GM12872 (cell line): ENCODE measurements around the gene KCNT2.

Experiments used
- TF ChIP-seq, protein P1 (sequence below): IDR thresholded peaks from 3 replicates; pipeline ENCODE4 v1.5.1; 2011; ENCODE audit warnings: low read depth, mild to moderate bottlenecking, low read length, moderate library complexity; ENCODE audit not compliant: insufficient read depth

Gene KCNT2

DNA sequence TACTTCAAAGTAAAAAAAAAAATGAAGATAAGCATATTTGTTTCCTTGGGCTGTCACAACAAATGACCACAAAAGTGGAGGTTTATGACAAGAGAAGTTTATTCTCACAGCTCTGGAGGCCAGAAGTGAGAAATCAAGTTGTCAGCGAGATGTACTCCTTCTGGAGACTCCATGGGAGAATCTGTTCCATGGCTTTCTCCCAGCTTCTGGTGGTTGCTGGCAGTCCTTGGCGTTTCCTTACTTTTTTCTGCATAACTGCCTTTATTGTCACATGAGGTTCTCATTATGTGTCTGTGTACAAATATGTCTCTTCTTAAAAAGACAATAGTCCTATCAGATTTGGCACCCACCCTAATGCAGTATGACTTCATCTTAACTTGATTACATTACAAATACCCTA is 398.3 kb downstream of the KCNT2 start:
- TF ChIP-seq, protein P1, sequence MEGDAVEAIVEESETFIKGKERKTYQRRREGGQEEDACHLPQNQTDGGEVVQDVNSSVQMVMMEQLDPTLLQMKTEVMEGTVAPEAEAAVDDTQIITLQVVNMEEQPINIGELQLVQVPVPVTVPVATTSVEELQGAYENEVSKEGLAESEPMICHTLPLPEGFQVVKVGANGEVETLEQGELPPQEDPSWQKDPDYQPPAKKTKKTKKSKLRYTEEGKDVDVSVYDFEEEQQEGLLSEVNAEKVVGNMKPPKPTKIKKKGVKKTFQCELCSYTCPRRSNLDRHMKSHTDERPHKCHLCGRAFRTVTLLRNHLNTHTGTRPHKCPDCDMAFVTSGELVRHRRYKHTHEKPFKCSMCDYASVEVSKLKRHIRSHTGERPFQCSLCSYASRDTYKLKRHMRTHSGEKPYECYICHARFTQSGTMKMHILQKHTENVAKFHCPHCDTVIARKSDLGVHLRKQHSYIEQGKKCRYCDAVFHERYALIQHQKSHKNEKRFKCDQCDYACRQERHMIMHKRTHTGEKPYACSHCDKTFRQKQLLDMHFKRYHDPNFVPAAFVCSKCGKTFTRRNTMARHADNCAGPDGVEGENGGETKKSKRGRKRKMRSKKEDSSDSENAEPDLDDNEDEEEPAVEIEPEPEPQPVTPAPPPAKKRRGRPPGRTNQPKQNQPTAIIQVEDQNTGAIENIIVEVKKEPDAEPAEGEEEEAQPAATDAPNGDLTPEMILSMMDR: no peak

DNA sequence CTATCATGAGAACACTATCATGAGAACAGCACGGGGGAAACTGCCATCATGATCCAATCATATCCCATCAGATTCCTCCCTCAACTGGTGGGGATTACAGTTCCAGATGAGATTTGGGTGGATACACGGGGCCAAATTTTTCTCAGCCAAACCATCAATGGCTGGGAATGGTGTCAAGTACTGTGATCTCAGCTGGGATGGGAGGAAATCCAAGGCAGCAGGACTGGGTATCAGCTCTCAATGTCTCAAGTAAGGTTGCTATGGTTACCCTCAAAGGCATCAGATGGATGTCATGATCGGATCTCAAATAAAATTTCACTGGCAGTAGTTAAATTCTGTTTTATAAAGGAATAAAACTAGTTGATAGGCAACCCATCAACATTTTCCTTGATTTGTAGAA is 399.0 kb downstream of the KCNT2 start:
- TF ChIP-seq, protein P1: no peak

DNA sequence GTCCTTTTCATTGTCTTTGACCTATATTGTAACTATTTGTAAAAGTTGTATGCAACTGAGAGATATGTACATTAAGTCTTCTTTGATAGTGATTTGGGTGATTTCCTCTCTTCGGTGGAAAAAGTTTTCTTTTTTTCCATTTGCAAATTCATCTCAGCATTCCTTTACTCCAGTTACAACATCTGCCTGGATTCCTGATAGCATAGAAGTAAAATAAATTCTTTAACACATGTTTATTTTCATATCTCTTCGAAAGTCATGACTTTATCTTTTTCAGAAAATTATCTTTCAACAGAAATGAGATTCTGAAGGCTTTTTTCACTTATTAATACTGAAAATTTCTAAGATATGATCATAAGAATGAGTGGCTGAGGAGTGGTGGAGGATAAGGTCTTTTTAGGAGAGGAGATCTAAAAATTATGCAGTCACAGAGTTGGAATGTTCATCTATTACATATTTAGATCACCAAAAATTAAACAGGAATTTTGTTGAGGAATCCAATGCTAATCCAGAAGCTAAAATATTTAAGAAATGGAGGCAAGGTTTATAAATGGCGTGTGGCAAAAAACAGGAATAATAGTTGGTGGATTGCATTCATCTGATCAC is 400.5 kb downstream of the KCNT2 start:
- TF ChIP-seq, protein P1: no peak

DNA sequence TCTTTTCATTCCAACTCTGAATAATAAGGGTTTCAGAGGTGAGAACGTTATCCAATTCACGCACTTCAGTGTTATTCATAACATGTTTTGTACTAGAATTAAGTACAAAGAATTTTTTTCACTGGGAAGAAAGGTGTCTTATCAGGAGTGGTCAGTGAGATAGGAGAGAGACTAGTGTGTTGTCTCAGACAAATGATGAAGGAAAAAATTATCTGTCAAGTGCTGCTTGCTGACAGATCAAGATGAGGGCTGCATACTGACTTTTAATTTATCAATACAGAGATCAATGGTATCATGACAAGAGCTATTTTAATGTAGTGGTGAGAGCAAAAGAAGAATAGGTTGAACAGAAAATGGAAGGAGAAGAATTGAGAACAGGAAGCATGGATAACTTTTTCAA is 402.4 kb downstream of the KCNT2 start:
- TF ChIP-seq, protein P1: no peak

DNA sequence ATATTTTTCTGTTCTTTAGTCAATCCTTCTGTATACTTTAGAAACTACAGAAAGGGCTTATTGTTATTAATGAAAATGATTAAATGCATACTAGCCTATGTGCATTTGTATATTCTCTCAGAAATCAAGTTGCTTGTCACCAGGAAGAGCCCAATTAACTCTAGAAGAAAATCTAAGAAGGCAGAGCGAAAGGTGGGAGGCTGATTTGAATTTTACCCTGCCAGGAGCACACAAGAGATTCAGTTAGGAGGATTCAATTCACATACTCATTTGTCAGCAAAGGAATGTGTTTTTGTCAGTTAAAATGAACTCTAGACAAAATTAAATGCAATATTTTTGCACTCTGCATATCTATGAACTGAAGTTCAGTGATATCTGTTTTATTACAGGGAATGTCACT is 411.8 kb downstream of the KCNT2 start:
- TF ChIP-seq, protein P1: no peak

DNA sequence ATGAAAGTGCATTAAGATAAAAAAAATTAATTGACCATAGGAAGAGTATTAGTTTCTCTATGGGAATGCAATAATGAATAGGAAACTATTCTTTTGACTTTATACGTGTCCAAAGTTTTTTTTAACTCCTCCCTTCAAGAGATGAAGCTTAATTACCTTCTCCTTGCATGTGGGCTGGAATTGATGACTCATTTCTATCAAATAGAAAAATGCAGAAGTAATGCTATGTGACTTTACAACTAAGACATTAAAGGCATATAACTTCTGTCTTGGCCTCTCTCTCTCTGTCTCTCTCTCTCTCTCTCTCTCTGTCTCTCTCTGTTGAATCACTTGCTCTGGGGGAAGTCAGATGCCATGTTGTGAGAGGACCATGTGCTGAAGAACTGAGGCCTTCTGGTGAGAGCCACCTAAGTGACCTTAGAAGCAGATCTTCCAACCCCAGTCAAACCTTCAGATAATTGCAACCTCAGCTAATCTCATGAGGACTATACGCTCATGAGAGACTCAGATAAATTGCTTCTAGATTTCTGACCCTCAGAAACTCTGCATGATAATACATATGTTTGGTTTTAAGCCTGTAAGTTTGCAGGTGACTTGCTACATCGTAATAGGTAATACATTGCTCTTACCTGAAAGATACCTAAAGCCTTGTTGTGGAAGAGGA is 414.2 kb downstream of the KCNT2 start:
- TF ChIP-seq, protein P1: no peak

DNA sequence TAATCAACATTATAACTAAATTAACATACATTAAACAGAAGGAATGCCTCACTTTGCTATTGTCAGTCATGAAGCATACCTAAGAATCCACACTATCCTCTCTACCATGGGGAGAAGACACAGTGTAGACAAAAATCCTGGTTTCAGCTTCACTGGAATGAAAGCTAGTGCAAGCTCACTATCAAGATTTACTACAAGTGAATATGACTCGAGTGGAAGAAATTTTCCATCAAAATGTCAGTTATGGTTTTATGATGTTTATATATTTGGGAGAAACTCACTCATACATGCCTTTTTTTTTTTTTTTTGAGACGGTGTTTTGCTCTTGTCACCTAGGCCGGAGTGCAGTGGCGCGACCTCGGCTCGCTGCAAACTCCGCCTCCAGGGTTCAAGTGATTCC is 424.3 kb downstream of the KCNT2 start:
- TF ChIP-seq, protein P1: no peak
